Urinary bladder (tissue), 4 donors: ENCODE measurements around the gene PDE4D. TPM values are rescaled to one million over a fixed set of nuclear protein-coding genes. Genes with fewer than 3 reads are reported as not detected.
"Not testable (repeated sequence)": the region's sequence is repeated elsewhere in the genome, so short reads cannot be mapped to it uniquely, and the experiment has no call there.

Experiments used
- DNase-seq: peaks from one replicate; pipeline ENCODE4 v3.0.0-alpha.2; 2015; ENCODE audit errors: extremely low spot score
- H3K27ac ChIP-seq: one replicate; pipeline ENCODE4 v1.5.1; 2013; ENCODE audit warnings: low read depth, mild to moderate bottlenecking, moderate library complexity
- H3K36me3 ChIP-seq: one replicate; pipeline ENCODE4 v1.6.1; 2013; ENCODE audit warnings: mild to moderate bottlenecking, moderate library complexity; ENCODE audit not compliant: insufficient read depth
- H3K4me1 ChIP-seq: one replicate; pipeline ENCODE4 v1.6.1; 2013; ENCODE audit warnings: mild to moderate bottlenecking, moderate library complexity; ENCODE audit not compliant: insufficient read depth
- H3K4me3 ChIP-seq: one replicate; pipeline ENCODE4 v1.5.1; 2013; ENCODE audit warnings: low read depth, low read length
- WGBS: extraction: QIAGEN DNeasy Blood & Tissue Kit; methylation state at CpG from one replicate; pipeline ENCODE4 v1.1.7; 2013; 5-methylcytosine and 5-hydroxymethylcytosine counted together
- polyA plus RNA-seq: library from polyadenylated mRNA; stranded (reverse); fragments of 200-250 nt; gene quantifications from one replicate; pipeline ENCODE4 v1.2.3, GENCODE V29; 2013
- total RNA-seq: library from RNA; depleted of rRNA; stranded (reverse); fragments of >200 nt; gene quantifications from one replicate; pipeline ENCODE4 v1.2.3, GENCODE V29; 2014
- donor health status: healthy with polysubstance abuse.
- donor health status: healthy.

PDE4D gene
- total and polyA plus RNA-seq, 2 donors = 27.3 to 253 TPM

GRCh38 chr5:59071755-59072549 lies 821.6 kb downstream of the PDE4D start:
- Histone ChIP-seq H3K36me3 (no peaks in the 10 kb centered on the region), H3K4me3 (no peak overlapping the region), H3K27ac (no peak overlapping the region), H3K4me1 (no peaks in the 10 kb centered on the region)
- WGBS = 92% methylated on average over 12 of the region's 12 CpGs
- DNase-seq = no peak

GRCh38 chr5:59069438-59070079 lies 824.0 kb downstream of the PDE4D start:
- Histone ChIP-seq H3K4me3 (no peak overlapping the region), H3K4me1 (no peaks in the 10 kb centered on the region), H3K27ac (no peak overlapping the region), H3K36me3 (no peaks in the 10 kb centered on the region)
- DNase-seq = no peak
- WGBS = 22% methylated on average over 2 of the region's 2 CpGs

GRCh38 chr5:59067956-59068656 lies 825.4 kb downstream of the PDE4D start:
- no peak for DNase-seq
- Histone ChIP-seq H3K27ac (no peak overlapping the region), H3K4me1 (no peaks in the 10 kb centered on the region), H3K36me3 (no peaks in the 10 kb centered on the region), H3K4me3 (no peak overlapping the region)
- WGBS = 94% methylated on average over 4 of the region's 4 CpGs

GRCh38 chr5:59066367-59067163 lies 827.0 kb downstream of the PDE4D start:
- Histone ChIP-seq H3K4me3 (no peak overlapping the region), H3K4me1 (no peaks in the 10 kb centered on the region), H3K36me3 (no peaks in the 10 kb centered on the region), H3K27ac (no peak overlapping the region)
- 87% methylated on average over 5 of the region's 5 CpGs for WGBS
- DNase-seq = no peak

GRCh38 chr5:59065554-59065953 lies 828.0 kb downstream of the PDE4D start:
- Histone ChIP-seq H3K4me1 (no peaks in the 10 kb centered on the region), H3K4me3 (no peak overlapping the region), H3K36me3 (no peaks in the 10 kb centered on the region), H3K27ac (no peak overlapping the region)
- DNase-seq = no peak
- 94% methylated on average over 1 of the region's 1 CpG for WGBS

GRCh38 chr5:59064293-59064692 lies 829.2 kb downstream of the PDE4D start:
- WGBS = 31% methylated on average over 2 of the region's 2 CpGs
- H3K4me1 ChIP-seq = no peaks in the 10 kb centered on the region

GRCh38 chr5:59062986-59063683 lies 830.4 kb downstream of the PDE4D start:
- no peaks in the 10 kb centered on the region for H3K36me3 ChIP-seq
- H3K27ac ChIP-seq = no peak overlapping the region
- DNase-seq = no peak
- WGBS = 41% methylated on average over 3 of the region's 3 CpGs
- H3K4me3 ChIP-seq = no peak overlapping the region
- H3K4me1 ChIP-seq = no peaks in the 10 kb centered on the region

More at GRCh38 chr5:59064293-59064692, 829.2 kb downstream of the PDE4D start:
- Histone ChIP-seq H3K27ac (no peak overlapping the region), H3K4me3 (no peak overlapping the region), H3K36me3 (no peaks in the 10 kb centered on the region)
- DNase-seq = no peak

- DNase-seq = no peak
- no peak overlapping the region for H3K4me3 ChIP-seq
- WGBS = 43% methylated on average over 5 of the region's 5 CpGs
- H3K4me1 ChIP-seq = no peaks in the 10 kb centered on the region
- H3K36me3 ChIP-seq = no peaks in the 10 kb centered on the region
- no peak overlapping the region for H3K27ac ChIP-seq
Measured at GRCh38 chr5:59061377-59061776, 832.1 kb downstream of the PDE4D start.

GRCh38 chr5:59058969-59059687 lies 834.4 kb downstream of the PDE4D start:
- H3K27ac ChIP-seq = no peak overlapping the region
- H3K4me1 ChIP-seq = no peaks in the 10 kb centered on the region
- H3K4me3 ChIP-seq = no peak overlapping the region
- no peak for DNase-seq
- WGBS = 76% methylated on average over 5 of the region's 5 CpGs
- H3K36me3 ChIP-seq = no peaks in the 10 kb centered on the region

GRCh38 chr5:59058237-59058636 lies 835.3 kb downstream of the PDE4D start:
- Histone ChIP-seq H3K4me3 (no peak overlapping the region), H3K27ac (no peak overlapping the region), H3K4me1 (no peaks in the 10 kb centered on the region), H3K36me3 (no peaks in the 10 kb centered on the region)
- WGBS = 69% methylated on average over 1 of the region's 1 CpG
- no peak for DNase-seq

GRCh38 chr5:59056599-59056998 lies 836.9 kb downstream of the PDE4D start:
- not testable (repeated sequence) for DNase-seq, H3K4me1 ChIP-seq, H3K27ac ChIP-seq, H3K4me3 ChIP-seq, H3K36me3 ChIP-seq
- 95% methylated on average over 3 of the region's 3 CpGs for WGBS

GRCh38 chr5:59055745-59056448 lies 837.6 kb downstream of the PDE4D start:
- WGBS = 96% methylated on average over 9 of the region's 9 CpGs
- H3K4me3 ChIP-seq = no peak overlapping the region
- DNase-seq = no peak

More at GRCh38 chr5:59055745-59056448, 837.6 kb downstream of the PDE4D start:
- no peaks in the 10 kb centered on the region for H3K4me1 ChIP-seq
- H3K36me3 ChIP-seq = no peaks in the 10 kb centered on the region
- no peak overlapping the region for H3K27ac ChIP-seq
